Activated CD8-positive, alpha-beta T cell treated with anti-CD3 and anti-CD28 coated beads for 36 hours (primary cell): Measurements from ENCODE around the gene MTF1. TPM values are rescaled to one million over a fixed set of nuclear protein-coding genes. Genes with fewer than 3 reads are reported as not detected.

Experiments
- ATAC-seq: fragments of 200-7000 bp; cut with Tn5 transposase; one replicate; pipeline ENCODE4 v1.10.0; 2021; ENCODE audit warnings: mild to moderate bottlenecking, moderate library complexity
- CTCF ChIA-PET: fragments of 350-600 bp; sonication (Branson Sonifier 250); formaldehyde crosslinking; loops from one replicate; lab custom pipeline; 2021; ENCODE audit warnings: antibody characterized with exemption; lab: Charles Lee
- POLR2A ChIA-PET: fragments of 350-600 bp; sonication (Branson Sonifier 250); formaldehyde crosslinking; loops from one replicate; lab custom pipeline; 2021; ENCODE audit warnings: antibody characterized with exemption; lab: Charles Lee
- DNase-seq: peaks from one replicate; pipeline ENCODE4 v3.0.0-alpha.2; 2020
- H3K27ac Mint-ChIP-seq: one replicate; pipeline ENCODE4 v1.8.0; 2021; ENCODE audit warnings: mild to moderate bottlenecking, mixed read lengths
- H3K27me3 Mint-ChIP-seq: one replicate; pipeline ENCODE4 v1.8.0; 2021; ENCODE audit warnings: mixed read lengths
- H3K36me3 Mint-ChIP-seq: one replicate; pipeline ENCODE4 v1.8.0; 2021; ENCODE audit warnings: low read depth, mixed read lengths
- H3K4me1 Mint-ChIP-seq: one replicate; pipeline ENCODE4 v1.8.0; 2021; ENCODE audit warnings: low read depth, mixed read lengths
- H3K4me3 Mint-ChIP-seq: one replicate; pipeline ENCODE4 v1.8.0; 2021; ENCODE audit warnings: mild to moderate bottlenecking, moderate library complexity, mixed read lengths
- H3K9me3 Mint-ChIP-seq: one replicate; pipeline ENCODE4 v1.8.0; 2021; ENCODE audit warnings: mixed read lengths
- intact Hi-C: fragments of 100-400 bp; cut with micrococcal nuclease; formaldehyde crosslinking; loops from one replicate; pipeline ENCODE4 v1.10.0; 2022
- total RNA-seq, 2 experiments: library from RNA; stranded (reverse); gene quantifications; one replicate each; pipeline ENCODE4 v1.2.3, GENCODE V29; 2021
- TF ChIP-seq, protein P1 (sequence below): fragments of 200-600 bp; IDR thresholded peaks from one replicate; pipeline ENCODE4 v1.8.0; 2022; ENCODE audit warnings: antibody characterized with exemption, mild to moderate bottlenecking

Gene MTF1
- total RNA-seq, 2 experiments from 2014 or later = 17.7 to 21.3 TPM

GRCh38 chr1:37853157-37853556 is 6.2 kb downstream of the MTF1 start:
- POLR2A ChIA-PET = interaction anchor here (1.0 to 2.8 kb wide), 2 partner anchors 47 to 162 kb away, joined by 3 to 10 read pairs; a partner anchor contains a TSS
- TF ChIP-seq, protein P1, sequence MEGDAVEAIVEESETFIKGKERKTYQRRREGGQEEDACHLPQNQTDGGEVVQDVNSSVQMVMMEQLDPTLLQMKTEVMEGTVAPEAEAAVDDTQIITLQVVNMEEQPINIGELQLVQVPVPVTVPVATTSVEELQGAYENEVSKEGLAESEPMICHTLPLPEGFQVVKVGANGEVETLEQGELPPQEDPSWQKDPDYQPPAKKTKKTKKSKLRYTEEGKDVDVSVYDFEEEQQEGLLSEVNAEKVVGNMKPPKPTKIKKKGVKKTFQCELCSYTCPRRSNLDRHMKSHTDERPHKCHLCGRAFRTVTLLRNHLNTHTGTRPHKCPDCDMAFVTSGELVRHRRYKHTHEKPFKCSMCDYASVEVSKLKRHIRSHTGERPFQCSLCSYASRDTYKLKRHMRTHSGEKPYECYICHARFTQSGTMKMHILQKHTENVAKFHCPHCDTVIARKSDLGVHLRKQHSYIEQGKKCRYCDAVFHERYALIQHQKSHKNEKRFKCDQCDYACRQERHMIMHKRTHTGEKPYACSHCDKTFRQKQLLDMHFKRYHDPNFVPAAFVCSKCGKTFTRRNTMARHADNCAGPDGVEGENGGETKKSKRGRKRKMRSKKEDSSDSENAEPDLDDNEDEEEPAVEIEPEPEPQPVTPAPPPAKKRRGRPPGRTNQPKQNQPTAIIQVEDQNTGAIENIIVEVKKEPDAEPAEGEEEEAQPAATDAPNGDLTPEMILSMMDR = no peak
- no peaks in the 10 kb centered on the region for H3K27me3 Mint-ChIP-seq
- peak overlapping the region; percentile 36 for H3K27ac Mint-ChIP-seq
- CTCF ChIA-PET = interaction anchor here (1.0 to 1.3 kb wide), 3 partner anchors 8 to 42 kb away, joined by 3 read pairs; no protein-coding TSS in a partner anchor
- H3K4me3 Mint-ChIP-seq = no peak overlapping the region
- ATAC-seq (no peak), DNase-seq (no peak)
- H3K36me3 Mint-ChIP-seq = peaks cover 27% of the 10 kb centered on the region
- intact Hi-C loops = loop anchor here (5.0 kb wide), 1 partner anchor 161 kb away; the partner anchor contains the start of gene CDCA8
- peaks cover 42% of the 10 kb centered on the region for H3K4me1 Mint-ChIP-seq
- H3K9me3 Mint-ChIP-seq = no peaks in the 10 kb centered on the region

GRCh38 chr1:37851782-37852210 is 7.6 kb downstream of the MTF1 start:
- Mint-ChIP-seq H3K36me3 (peaks cover 23% of the 10 kb centered on the region), H3K27ac (no peak overlapping the region), H3K4me3 (no peak overlapping the region), H3K4me1 (peaks cover 38% of the 10 kb centered on the region), H3K27me3 (no peaks in the 10 kb centered on the region), H3K9me3 (no peaks in the 10 kb centered on the region)
- TF ChIP-seq, protein P1 = no peak
- POLR2A ChIA-PET = interaction anchor here (0.8 to 2.8 kb wide), 5 partner anchors 8 to 161 kb away, joined by 3 to 10 read pairs (median 4); partner anchors contain the start of genes C1orf122 and MTF1
- intact Hi-C loops = loop anchor here (5.0 kb wide), 1 partner anchor 159 kb away; the partner anchor contains the start of gene CDCA8
- peak; percentile 47 for ATAC-seq
- CTCF ChIA-PET = interaction anchor here (1.2 to 3.5 kb wide), 2 partner anchors 9 to 160 kb away, joined by 3 to 58 read pairs; partner anchors contain the start of genes CDCA8 and MTF1
- DNase-seq = no peak

DNA sequence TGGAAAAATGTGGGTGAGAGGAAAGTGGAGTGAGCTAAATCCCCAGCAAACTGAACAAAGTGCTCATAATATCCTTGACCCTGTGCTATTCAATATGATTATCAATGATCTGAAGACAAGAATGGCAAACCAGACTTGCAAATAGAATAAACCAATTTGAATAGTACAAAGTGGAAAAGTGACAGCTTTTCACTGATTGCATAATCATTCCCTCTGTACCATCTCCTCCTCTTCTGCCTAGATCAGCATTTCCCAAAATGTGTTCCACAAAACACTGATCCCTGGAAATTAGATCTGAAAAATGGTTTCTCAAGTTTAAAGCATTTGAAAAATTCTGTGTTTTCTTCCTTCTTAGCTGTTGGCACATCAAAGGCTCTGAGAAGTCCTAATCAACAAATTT is 8.1 kb downstream of the MTF1 start:
- ChIA-PET POLR2A (interaction anchor here (0.6 to 2.8 kb wide), 5 partner anchors 8 to 160 kb away, joined by 3 to 10 read pairs (median 4); partner anchors contain the start of gene MTF1), CTCF (interaction anchor here (0.7 to 3.5 kb wide), 4 partner anchors 10 to 159 kb away, joined by 3 to 58 read pairs (median 4); partner anchors contain the start of genes C1orf122, CDCA8, MTF1 and YRDC)
- H3K4me1 Mint-ChIP-seq = peaks cover 41% of the 10 kb centered on the region
- no peaks in the 10 kb centered on the region for H3K9me3 Mint-ChIP-seq
- ATAC-seq = no peak
- intact Hi-C loops = loop anchor here (5.0 kb wide), 1 partner anchor 159 kb away; the partner anchor contains the start of gene CDCA8
- peaks cover 24% of the 10 kb centered on the region for H3K36me3 Mint-ChIP-seq
- no peaks in the 10 kb centered on the region for H3K27me3 Mint-ChIP-seq
- TF ChIP-seq, protein P1 = no peak
- no peak overlapping the region for H3K27ac Mint-ChIP-seq
- H3K4me3 Mint-ChIP-seq = no peak overlapping the region
- DNase-seq = no peak

- DNase-seq (no peak), ATAC-seq (no peak)
- intact Hi-C loops = loop anchor here (5.0 kb wide), 1 partner anchor 158 kb away; the partner anchor contains the start of gene CDCA8
- H3K4me3 Mint-ChIP-seq = no peak overlapping the region
- POLR2A ChIA-PET = interaction anchor here (0.8 to 2.8 kb wide), 5 partner anchors 9 to 160 kb away, joined by 3 to 10 read pairs (median 4); partner anchors contain the start of gene MTF1
- CTCF ChIA-PET = interaction anchor here (0.7 to 3.5 kb wide), 5 partner anchors 10 to 158 kb away, joined by 3 to 58 read pairs (median 3); partner anchors contain the start of genes C1orf122, CDCA8, INPP5B and MTF1
- TF ChIP-seq, protein P1 = no peak
- H3K27me3 Mint-ChIP-seq = no peaks in the 10 kb centered on the region
- H3K27ac Mint-ChIP-seq = no peak overlapping the region
- peaks cover 26% of the 10 kb centered on the region for H3K36me3 Mint-ChIP-seq
- no peaks in the 10 kb centered on the region for H3K9me3 Mint-ChIP-seq
- H3K4me1 Mint-ChIP-seq = peaks cover 49% of the 10 kb centered on the region
Observed at GRCh38 chr1:37850352-37850955, 8.9 kb downstream of the MTF1 start.
